Measurements from ENCODE around the gene CCNY.

Gene CCNY

DNA sequence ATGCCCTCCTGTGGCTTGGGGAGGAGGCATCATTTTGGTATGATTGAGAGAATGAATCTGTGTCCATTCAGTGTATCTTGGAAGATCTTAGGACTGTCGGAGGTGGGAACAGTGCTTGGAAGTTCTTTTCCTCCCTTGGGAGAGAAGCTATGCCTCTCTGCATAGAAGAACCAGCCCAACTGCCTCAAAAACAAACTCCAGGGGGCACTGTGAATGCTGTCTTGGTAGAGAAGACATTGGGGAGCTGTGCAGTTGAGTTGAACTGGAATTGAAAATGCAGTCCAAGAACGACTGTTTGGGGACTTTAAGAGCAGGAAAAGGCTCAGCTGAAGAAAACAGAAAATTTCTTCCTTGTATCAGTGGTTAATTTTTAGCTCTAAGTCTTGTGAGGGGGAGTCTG, 263.9 kb downstream of the CCNY start:
- DNase-seq: no peak

DNA sequence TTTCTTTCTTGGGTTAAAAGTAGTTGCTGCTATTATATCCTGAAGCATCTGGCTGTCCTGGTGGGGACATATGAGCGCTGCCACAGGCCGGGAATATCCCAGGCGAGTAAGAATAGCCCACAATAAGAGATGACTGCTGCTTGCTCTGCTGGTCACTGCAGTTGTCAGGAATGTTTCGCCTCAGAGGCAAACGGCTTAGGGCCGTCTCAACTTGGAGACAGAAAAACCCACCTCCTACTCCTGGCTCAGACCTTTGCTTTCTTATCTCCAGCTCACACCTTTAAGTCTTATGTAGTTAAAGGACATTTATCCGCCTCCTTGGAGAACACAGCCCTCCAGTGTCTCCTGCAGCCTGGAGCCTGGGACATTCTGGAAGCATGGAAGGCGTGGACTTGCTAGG, 268.9 kb downstream of the CCNY start, which contains the start of gene GJD4:
TSS of gene GJD4 (plus strand) at position 151 of the 400 bp plus-strand sequence. CDS start at position 378, 227 bp downstream.
- no peak for DNase-seq

DNA sequence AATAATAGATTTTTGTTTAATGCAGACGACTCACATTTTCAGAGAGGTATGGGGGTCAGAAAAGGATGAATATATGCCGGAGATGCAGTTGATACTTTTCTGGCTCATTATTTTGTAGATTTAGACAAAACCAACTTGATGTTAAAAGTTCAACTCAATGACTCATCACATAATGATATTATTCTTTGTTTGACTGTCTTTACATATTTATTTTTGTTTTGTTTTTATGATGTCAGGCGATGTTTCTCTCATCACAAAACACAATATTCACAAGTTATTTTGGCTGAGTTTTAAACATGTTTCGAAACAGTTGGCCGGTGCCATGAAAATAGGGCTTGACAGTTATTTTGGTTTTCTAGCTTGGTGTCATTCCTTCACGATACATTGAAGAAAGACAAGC, 270.1 kb downstream of the CCNY start:
- DNase-seq: no peak

GRCh38 chr10:35607475-35608327, 271.4 kb downstream of the CCNY start:
- DNase-seq: no peak

GRCh38 chr10:35608328-35608672, 272.0 kb downstream of the CCNY start:
- no peak for DNase-seq

- no peak for DNase-seq
Observed at GRCh38 chr10:35611750-35612149, 275.4 kb downstream of the CCNY start.

DNA sequence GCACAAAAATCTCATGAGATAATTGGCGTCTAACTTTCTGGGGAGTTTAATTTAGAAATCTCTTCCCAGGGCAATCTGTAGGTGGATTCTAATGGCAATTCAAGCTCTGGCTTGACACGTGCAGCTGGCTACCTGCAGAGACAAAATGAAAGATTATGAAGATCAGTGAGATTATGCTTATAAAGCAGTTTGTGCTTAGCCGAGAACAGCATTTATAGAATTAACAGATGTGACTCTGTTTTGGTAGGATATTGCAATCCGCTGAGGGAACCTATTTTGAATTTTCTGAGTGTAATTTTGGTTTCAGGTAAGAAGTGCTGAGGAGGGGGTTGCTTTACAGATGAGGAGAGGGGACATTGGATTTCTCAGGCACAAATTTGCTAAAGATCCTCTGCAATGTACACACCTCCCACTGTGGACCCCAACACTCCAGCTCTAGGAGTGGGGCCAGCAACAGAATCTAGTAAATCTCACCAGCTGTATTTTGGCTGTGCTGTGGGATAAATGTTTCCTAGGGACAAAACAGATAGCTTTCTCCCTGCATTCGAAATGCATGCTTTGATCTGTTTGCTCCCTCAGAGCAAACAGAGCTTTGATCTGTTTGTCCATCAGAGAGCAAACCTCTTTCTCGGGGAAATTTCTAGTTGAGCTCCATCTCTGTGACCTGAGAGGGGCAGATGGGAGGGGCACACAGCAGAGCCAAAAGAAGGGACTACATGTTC, 276.2 kb downstream of the CCNY start:
- DNase-seq: no peak

GRCh38 chr10:35613107-35613440, 276.8 kb downstream of the CCNY start:
- no peak for DNase-seq

DNA sequence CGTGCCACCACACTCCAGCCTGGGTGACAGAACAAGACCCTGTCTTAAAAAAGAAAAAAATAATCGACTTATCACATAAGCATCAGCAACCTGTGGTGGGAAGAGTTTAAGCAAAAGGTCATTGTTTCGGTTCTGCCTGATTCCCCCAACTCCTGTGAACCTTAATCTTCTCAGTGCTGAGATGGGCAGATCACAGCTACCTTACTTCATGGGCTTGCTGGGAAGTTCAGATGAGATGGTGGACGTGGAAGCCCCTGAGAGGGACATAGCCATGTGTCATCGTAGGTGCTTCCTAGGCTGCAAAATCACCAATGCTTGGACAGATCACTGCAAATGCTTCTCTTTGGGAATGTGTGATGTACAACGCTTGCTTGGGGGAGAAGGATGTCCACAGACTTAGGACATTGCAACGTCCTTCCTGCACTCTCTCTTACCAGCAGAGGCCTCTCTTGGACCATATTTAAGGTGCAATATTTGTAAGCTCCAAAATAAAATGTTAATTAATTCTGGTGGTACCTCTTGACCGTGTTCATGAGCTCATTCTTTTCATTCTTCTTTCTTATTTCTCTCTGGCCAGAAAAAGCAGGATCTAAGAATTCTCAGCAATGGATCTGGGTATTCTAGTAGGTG, 277.4 kb downstream of the CCNY start:
- DNase-seq: no peak

DNA sequence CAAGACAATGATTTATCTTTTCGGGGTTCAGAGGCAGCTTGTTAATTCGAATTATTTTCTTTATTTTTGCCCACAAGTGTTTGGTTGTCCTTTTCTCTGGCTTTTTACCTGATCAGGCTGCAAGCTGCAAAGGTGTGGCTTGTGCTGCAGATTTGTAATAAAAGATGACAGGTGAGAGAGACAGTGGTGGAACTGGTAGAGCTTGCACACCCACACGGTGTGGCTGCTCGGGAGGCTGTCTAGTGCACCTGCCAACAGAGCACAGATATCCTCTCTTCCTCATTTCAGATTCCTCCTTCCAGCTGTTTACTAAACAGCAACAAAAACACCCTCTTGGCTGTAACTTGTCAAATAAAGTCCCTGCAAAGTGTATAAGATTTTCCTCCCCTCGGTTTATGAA, 278.0 kb downstream of the CCNY start:
- no peak for DNase-seq

All from NK-92 treated with Interleukin-12 subunit alpha and Interleukin-12 subunit beta, amount 100 ng/mL, for 24 hours (cell line).